ENCODE results near the gene EIF2AK3.
"Not testable (repeated sequence)": the region's sequence is repeated elsewhere in the genome, so short reads cannot be mapped to it uniquely, and the experiment has no call there.

The EIF2AK3 gene

DNA sequence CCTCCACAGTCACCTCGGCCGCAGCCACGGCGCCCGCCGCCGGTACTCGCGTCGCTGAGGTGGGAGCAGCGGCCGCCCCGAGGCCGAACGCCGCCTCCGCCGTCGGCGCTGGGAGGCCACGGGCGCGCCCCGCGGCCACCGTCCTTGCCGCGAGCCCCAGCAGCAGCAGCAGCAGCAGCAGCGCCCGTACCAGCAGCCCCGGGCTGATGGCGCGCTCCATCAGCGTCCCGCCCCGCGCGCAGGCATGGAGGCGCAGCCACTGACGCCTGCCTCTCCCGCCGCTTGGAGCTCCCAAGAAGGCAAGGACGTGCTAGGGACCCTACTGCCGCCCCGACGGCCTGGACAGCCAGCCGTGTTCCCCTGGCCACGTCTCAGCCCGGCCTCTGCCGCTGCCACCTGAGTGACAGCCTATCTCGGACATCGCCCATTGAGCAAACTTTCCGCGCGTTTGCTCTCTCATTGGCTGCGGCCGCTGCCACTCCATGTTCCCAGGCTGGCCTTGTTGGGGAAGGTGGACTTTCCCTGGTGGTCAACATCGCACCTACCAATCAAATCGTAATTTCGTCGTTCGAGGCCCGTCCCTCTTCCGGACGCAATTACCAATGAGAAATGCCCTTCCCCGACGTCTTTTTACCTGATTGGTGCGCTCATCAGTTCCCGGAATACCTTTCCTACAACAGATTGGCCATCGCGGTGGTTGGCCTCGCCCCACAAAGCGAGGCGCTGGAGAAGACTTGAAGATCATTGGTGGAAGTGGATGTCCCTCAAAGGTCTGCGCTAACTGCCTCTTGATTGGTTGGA is at the start of gene EIF2AK3:
Gene EIF2AK3, minus strand, starts transcription at position 410 of the 801 bp plus-strand sequence. Its CDS starts 190 bp downstream, at position 220.
- peak; percentile 98 to 99 for DNase-seq

DNA sequence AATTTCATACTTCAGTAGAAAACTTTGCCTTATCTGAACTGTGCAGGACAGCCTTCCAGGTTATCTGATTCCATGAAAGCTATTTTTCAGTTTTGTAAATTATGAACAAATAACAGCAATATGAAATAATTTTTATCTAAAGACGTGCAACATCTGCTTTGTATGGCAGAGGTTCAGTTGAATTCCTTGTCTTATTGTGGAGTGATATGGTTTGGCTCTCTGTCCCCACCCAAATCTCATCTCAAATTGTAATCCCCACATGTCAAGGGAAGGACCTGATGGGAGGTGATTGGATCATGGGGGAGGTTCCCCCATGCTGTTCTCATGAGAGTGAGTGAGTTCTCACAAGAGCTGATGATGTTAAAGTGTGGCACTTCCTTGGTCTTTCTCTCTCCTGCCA is 46.1 kb upstream of the EIF2AK3 start:
- DNase-seq: no peak

DNA sequence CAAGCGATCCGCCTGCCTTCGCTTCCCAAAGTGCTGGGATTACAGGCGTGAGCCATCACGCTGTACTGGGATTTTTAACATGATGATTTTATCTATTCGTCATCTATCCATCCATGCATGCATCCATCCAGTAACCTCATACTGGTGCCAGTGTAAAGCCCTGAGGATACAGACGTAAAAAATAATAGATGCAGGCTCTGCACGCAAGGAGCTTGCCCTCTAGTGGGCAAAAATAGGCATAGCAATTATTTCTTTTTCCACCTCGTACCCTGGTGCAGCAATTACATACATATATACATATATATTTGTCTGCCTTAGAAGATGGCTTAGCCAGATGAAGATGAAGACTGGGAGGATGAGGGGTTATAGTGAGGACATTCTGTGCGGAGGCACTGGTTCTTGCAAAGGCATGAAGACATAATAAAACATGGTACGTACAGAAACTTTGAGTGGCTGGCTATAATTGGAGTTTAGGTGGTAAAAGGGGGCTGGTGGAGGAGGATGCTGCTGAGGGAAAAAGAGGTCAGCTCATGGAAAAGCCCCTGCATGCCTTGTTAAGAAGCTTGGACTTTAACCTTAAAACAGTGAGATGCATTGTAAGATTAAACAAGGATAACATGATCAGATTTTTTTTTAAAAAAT is 44.6 kb upstream of the EIF2AK3 start:
- DNase-seq: peak; percentile 11 to 57

DNA sequence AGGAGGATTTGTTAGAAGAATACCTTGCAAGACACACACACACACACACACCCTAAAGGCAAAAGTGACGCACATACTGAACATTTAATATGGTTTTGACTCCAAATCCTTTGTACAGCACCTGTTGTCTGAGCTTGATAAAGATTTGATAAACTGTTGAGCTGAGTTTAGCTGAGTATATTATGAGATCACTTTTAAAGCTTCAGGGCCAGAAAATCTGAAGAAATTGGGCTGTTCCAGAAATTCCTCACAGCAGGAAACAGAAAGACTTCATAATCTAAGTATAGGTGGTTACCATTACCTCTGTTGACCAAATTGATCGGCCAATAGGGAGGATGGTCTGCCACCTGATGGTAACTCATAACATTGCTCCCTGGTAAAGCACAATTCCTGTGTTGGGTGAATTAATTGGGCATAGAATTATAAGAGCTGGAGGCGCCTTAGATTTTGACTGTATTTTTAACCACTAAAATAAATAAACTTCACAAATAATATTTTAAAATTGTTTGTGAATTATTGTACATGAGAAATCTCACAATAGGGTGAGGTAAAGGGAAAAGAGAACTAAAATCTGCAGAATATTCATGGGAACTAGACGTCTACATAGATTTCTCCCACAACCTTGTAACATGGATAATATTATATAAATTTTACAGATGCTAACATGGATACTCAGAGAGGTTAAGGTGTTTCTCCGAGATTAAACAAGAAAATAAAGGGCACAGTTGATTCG is 42.4 kb upstream of the EIF2AK3 start:
- DNase-seq: peak in 1 of 2 experiments; percentile 51

DNA sequence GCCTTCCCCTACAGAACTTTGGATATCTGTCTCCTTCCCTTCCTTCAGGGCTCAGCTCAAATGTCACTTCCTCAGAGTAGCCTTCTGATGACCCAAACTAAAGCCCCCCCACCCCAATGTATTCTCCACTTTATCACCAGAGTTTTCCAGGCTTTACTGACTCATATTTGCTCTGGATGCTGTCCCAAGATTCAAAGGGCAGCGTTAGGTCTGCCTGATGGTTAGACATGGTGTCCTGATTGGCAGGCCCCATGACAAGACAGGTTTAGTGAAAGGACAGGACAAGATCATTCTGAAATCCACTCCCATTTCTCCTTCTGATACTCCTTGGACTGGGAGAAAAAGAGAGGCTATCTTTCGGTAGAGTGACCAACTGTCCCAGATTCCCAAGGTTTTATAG is 41.6 kb upstream of the EIF2AK3 start:
- no peak for DNase-seq

DNA sequence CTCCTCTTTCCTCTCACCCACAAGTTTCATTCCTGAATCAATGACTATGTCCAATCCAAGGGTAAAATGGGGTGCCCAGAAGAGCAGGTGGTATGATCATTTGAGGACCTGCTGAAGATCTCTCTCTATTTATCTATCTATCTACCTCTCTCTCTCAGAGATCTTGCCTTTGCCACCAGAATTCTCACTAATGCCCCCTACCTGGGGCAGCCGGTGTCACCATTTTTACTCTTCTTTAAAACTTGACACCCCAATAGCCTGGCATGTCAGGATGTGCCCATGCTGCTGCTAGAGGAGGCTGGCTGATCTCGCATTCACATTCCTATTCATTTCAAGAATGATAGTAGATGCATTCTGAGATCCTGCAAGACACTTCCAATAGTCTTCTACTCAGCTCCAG is 40.0 kb upstream of the EIF2AK3 start:
- DNase-seq: no peak

DNA sequence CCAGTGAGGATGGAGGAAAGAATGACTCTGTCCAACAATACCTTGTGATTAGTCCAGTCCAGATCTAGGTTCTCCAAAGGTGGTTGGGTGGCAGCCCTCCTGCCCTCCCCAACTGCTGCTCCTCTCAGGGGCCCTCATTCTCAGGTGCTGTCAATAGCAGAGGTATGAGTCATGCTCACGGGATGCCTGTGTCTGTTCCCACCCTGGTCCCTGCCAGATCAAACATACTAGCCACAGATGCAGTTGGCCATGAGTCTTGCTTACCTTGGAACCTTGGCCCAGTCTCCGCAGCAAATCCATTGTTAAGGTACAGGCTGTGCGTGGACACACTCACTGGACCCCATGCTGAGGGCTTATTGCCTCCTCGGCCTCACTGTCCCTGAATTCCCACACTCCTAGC is 39.3 kb upstream of the EIF2AK3 start:
- DNase-seq: no peak

DNA sequence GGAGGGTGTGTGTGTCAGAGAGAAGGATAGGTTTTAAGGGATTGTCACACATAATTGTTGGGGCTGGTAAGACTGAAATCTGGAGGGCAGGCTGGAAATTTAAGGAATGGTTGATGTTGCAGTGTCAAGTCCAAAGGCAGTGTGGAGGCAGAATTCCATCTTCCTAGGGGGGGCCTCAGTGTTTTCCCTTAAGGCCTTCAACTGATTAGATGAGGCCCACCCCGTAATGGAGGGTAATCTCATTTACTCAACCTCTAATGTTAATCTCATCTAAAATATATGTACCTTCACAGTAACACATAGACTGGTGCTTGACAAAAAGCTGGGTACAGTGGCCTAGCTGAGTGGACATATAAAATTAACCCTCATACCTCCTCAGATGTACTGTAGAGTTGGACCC is 33.4 kb upstream of the EIF2AK3 start:
- no peak for DNase-seq

DNA sequence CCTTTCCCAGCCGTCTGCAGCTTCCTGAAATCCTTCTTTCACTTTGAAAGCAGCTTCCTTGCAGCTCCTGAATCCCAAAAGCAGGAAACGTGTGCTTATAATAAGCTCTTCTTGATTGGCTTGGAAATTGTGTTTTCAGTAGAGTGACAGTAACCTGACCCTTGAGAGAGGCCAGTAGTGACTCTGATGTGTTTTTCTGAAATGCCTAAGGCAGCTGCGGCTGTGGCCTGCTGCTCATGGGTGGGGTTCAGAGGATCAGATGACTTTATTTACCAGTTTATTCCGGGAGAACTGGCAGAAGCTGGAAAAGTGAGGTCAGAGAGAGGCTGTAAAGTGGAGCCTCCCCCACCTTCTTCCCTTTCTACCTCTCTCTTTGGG is 32.3 kb upstream of the EIF2AK3 start:
- no peak for DNase-seq

DNA sequence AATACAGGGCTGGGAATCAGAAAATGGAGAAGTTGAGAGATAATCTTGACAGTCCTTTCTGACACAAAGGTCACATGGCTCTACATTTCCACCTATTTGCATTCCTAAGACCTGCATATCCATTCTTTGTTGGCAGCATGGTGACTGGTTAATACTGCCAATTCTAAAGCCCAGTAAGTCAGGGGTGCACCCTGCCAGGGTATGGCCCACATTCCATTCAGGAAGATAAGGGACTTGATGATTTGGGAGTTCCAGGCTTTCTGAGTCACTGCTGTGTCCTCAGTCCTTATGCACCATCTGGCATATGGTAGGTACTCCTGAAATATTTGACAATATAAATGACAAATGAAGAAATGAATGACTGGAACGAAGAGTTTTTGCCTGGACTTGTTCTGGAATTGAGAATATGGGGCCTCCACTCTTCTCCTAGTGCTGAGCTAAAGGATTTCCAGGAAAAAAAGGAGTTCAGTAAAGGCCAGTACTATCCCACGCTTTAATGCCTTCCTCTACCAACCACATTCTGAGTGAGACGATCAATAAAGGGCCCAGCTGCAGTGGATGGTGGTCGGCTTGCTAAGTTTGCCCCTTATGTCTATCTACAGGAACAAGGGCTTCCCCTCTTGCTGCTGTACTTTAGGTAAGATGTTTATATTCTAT is 31.7 kb upstream of the EIF2AK3 start:
- DNase-seq: no peak

DNA sequence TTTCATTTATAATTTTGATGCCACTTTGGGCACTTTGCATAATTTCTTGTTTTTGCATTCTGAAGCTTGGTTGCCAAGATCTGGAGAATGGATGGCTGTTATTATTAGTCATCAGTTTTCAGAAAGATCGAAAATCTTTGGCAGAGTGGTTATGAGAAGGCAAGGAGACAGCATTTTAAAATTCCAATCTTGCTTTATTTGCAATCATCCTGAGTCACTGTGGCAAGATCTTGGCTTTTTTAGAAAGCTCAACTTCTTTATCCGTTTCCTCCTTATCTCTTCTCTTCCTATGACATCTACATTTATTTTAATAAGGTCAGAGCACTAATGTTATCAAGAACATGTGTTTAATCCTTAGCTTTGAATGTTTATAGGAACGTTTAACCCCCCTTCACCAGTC is 31.1 kb upstream of the EIF2AK3 start:
- no peak for DNase-seq

DNA sequence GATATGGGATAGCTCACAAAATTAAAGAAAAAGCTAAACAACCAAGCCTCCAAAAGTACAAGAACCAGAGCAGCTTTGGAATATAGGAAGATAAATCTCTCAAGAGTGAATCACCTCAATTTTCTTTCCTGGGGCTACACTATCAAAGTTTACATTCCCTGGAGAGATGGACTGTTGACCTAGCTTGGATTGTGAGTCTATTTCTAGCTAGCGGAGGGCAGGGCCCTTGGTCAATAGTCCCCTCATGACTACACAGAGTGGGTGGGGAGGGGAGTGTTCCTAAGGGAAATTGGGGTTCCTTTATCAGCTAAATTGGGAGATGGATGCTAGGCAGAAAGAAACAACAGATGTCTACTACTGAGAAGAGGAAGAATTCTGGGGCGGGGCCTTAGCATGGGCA is 29.9 kb upstream of the EIF2AK3 start:
- no peak for DNase-seq

DNA sequence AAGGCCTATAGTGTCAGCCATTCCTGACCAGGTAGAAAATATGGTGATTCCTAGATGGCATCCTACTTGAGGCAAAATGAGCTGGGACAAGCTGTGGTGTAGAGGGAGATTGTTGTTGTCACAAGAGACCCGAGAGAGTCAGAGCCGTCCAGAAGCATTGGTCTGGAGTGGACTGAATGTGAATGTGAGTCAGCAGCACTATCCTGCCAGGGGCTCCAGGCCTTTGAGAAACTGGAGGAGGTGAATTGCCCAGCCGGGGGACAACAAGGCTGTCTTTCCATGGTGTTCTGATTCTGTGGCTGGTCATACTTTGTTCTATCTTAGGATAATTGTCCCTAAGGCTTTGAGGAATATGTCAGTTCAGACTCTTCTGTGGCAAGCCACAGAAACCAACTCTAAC is 29.4 kb upstream of the EIF2AK3 start:
- DNase-seq: no peak

DNA sequence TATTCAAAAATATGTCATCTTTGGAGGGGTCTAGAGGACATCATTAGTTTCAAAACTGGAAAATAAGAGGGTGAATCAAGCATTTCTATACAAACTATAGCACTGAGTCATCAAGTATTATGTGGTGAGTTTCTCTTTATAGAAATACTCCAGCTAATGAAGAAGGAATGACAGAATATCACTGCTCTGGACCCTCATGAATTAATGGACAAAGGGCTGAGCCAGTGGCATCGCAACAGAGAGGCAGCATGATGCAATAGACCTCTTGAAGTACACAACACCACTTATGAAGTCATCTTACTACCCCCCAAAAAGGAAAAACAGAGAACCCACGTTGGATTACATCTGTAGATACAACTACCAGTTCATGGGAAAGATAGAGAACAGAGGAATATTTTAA is 27.4 kb upstream of the EIF2AK3 start:
- DNase-seq: no peak

DNA sequence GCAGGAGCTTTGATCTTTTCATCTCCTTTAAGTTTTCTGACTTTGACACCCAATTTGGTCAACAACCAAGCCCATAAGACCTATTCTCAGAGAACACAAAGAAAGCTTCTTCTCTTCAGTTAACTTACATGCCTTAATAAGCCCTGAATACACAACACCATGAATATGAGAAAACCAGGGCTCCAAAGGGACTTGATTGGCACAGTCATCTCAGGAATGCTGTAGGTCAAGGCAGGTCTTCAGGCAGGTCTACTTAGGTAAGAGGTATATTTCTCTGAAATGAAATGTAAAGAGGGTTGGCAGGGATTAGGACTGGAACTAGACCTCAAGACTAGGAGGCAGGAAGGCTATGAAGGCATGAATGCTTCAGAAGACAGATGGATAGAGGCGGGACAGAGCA is 24.4 kb upstream of the EIF2AK3 start:
- DNase-seq: no peak

DNA sequence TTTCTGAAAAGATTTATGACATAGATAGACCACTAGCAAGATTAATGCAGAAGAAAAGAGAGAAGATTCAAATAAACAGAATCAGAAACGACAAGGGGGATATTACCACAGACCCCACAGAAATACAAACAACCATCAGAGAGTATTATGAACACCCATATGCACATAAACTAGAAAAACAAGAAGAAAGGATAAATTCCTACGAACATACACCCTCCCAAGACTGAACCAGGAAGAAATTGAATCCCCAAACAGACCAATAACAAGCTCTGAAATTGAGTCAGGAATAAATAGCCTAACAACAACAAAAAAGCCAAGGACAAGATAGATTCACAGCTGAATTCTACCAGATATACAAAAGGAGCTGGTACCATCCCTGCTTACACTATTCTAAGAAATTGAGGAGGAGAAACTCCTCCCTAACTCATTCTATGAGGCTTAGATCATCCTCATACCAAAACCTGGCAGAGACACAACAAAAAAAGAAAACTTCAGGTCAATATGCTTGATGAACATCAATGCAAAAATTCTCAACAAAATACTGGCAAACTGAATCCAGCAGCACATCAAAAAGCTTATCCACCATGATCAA is 18.1 kb upstream of the EIF2AK3 start:
- DNase-seq: not testable (repeated sequence)

DNA sequence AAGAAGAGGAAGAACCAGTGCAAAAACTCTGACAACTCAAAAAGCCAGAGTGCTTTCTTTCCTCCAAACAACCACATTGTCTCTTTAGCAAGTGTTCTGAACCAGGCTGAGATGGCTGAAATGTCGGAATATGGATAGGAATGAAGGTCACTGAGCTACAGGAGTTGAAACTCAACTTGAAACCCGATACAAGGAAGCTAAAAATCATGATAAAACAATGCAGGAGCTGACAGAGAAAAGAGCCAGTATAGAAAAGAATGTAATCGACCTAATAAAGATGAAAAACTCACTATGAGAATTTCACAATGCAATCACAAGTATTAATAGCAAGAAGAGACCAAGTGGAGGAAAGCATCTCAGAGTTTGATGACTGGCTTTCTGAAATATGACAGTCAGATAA is 15.0 kb upstream of the EIF2AK3 start:
- DNase-seq: no peak

DNA sequence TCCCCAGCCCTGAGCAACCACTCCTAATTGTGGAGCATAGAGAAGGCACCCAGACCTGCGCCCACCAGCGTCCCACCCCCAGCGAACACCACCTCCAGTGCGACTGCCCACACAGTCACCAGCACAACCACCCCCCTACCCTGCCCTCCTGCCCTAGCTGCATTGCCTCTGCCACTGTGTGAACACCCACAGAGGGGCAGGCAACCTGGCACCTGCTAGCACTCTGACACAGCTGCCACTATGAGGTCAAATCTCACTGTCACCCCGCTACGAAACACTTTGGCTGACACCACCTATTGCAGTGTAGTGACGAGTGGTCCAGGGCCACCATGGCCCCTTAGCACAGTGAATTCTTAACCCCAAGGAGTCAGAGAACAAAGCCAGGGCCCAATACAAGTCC is 14.1 kb upstream of the EIF2AK3 start:
- no peak for DNase-seq

DNA sequence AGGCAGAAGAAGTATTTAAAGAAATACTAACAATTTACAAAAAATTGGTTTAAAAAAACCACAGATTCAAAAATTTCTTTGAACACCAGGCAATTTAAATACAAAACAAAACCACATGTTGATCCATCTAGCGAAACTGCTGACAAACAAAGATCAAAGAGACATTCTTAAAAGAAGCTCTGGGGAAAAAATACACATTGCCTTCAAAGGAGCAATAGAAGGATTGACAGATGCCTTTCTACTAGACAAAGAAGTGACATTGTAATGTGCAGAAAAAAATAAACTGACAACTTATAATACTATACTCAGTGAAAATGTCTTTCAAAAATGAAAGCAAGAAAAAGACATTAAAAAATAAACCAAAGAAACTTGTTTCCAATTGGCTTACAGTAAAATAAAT is 12.6 kb upstream of the EIF2AK3 start:
- no peak for DNase-seq

DNA sequence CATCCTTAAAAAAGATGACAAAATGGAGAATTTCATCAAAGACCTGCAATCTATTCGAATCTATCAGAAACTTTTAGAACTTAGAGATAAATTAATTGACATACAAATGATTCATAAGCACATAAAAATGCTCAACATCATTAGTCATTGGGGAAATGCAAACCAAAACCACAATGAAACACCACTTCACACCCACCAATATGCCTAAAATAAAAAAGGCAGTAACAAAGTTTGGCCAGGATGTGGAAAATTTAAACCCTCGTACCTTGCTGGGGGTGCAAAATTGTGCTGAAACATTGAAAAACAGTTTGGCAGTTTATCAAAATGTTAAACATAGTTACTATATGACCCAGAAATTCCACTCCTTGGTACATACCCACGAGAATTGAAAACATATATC is 11.5 kb upstream of the EIF2AK3 start:
- no peak for DNase-seq

DNA sequence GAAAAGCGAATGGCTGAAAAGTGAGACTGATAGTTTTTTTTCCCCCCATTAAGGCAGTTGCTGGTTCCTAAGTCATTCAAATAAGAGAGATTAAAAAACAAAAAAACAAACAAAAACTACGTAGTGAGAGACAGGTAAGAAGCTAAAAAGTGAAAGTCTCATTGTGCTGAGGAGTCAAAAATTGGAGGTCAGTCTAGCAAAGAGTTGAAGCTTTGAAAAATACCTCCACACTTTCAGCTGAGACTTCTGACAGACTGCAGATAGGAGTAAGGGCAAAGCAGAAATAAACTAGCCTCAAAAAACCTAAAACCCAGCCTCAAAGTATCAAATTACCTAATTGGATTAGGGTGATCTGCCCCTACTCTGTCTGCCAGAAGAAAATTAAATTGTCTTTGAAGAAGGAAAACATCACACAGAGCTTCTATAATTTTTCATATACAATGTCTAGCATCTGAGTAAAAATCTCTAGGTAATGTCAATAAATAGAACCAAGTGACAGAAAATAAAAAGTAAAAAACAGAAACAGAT is 10.9 kb upstream of the EIF2AK3 start:
- no peak for DNase-seq

DNA sequence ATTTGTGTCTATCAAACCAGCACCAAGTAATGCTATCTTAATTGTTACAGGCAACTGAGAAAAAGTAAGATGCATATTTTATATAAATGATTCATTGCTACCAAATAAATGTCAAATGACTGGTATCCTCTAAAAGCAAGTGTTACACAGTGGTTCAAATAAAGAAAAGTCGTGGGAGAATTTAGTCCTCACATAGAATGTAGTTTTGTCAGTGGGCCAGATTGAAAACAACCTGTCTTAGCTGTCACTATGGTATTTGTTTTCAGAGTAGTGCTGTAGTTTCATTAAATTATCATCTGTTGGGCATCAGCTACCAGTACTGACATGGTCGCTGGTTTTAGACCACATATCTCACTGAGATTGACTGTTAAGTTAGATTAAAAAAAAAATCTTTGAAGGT is 10.2 kb upstream of the EIF2AK3 start:
- no peak for DNase-seq

DNA sequence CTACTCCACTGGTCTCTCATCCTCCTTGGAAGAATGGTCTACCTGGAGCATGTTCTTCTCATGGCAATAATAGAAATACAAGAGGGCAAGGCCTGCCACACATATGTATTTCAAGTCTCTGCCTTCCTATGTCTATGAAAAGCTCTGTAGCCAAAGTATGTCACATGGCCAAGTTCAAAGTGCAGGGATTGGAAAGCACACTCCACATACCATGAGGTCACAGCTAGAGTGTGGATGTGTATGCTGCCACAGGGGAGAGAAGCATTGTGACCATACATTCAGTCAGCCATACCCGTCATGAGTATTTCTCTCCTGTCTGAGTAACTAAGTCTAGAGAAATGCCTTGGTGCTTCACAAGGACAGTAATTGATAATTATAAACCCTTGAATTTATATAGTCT is 8.8 kb upstream of the EIF2AK3 start:
- DNase-seq: no peak
